LNCAP (cell line): ENCODE measurements around the gene RNF123.

ENCODE experiments used
- CTCF ChIP-seq: fragments of 450-650 bp; IDR thresholded peaks from 2 replicates; pipeline ENCODE4 v1.5.1; 2017; ENCODE audit warnings: mild to moderate bottlenecking

RNF123 gene

DNA sequence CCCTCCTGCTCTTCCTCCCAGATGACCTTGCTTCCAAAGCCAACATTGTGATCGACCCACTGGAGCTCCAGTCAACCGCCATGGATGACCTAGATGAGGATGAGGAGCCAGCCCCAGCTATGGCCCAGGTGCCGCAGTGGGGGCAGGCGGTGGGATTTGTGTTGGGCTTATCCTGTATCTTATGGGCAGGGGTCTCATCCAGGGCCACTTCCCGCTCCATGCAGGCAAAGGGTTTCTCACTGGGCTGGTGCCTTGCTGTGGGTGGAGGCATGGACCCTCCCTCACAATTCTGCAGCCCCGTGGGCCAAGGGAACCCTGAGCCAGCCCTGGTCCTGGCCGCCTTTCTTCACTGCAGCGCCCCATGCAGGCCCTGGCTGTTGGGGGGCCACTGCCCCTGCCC lies 15.3 kb downstream of the RNF123 start:
- TF ChIP-seq CTCF, result no peak

- no peak for TF ChIP-seq CTCF
These were observed 16.1 kb downstream of the RNF123 start for GRCh38 chr3:49705390-49705960.

DNA sequence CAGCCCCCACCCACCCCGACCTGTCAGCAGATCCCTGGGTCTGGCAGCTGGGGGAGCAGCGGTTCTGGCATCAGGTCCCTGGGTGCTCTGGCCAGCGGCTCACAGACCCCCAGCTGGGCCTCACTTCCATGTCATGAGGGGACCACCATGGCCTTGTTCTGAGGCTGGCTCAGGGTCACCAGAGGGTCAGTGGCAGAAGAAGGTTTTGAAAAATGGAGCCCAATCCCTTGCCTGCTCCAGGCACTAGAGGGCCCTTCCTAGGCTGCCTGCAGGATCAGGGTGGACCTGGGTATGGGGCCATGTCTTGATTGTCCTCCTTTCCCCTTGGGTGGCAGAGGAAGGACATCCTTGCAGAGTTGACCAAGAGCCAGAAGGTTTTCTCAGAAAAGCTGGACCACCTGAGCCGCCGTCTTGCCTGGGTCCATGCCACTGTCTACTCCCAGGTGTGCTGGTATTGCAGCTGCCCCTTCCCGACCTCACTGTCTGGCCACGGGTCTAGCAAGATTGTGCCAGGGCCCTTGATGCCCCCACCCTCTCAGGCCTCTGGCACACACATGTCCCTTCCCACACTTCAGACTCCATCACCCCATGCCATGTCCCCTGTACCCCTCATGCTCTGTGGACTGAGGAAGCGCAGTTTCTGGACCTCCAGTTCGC lies 17.2 kb downstream of the RNF123 start:
- no peak for TF ChIP-seq CTCF

GRCh38 chr3:49707113-49707480 lies 17.7 kb downstream of the RNF123 start:
- TF ChIP-seq CTCF, result no peak

GRCh38 chr3:49709852-49710251 lies 20.5 kb downstream of the RNF123 start:
- no peak for TF ChIP-seq CTCF

DNA sequence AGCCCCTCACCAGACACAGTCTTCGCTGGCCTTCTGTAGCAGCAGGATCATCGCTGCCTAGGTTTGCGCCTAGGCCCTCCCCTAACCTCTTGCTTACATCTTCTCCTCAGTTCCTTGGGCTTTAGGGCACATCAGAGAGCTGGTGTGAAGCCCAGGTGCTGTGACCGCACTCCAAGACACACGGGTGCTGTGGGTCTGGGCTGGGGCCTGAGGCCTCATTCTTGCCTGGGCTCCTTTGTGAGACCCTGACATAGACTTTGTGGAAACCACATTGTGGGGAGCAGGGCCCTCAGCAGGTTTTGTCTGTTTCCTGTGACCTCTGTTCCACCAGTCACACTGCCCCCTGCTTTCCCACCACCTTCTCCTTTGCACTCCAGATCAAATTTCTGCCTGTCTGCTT lies 22.1 kb downstream of the RNF123 start:
- no peak for TF ChIP-seq CTCF

DNA sequence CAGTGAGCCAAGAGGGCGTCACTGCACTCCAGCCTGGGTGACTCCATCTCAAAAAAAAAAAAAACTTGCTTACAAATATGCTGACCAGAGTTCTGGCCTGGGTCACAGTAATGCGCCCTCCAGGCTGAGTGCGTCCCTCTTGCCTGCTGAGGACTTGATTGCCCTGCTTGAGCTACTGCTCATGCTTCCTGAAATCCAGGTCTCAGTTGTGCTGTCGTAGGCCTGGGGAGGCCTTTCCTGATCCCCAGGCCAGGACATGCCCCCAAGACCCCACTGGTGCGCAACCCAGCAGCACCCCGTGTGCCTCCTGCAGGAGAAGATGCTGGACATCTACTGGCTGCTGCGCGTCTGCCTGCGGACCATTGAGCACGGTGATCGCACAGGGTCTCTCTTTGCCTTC lies 22.8 kb downstream of the RNF123 start:
- TF ChIP-seq CTCF, result no peak
